ENCODE measurements around the gene SAFB2.

Gene SAFB2

GRCh38 chr19:5632241-5632612 lies 9.7 kb upstream of the SAFB2 start:
- Histone ChIP-seq H3K36me3 (ENCODE audit: control insufficient read depth, insufficient read depth, low read length) (peaks cover 13% of the 10 kb centered on the region), H3K4me3 (replicated peaks; ENCODE audit: low read depth, low read length) (no peak overlapping the region), H3K27me3 (replicated peaks; ENCODE audit: control insufficient read depth, insufficient read depth, low read length) (no peaks in the 10 kb centered on the region)
- DNase-seq (ENCODE audit: extremely low read depth, insufficient read length): no peak
- TF ChIP-seq CTCF (IDR thresholded peaks at IDR 0.05; ENCODE audit: insufficient read depth, low read length, poor library complexity, severe bottlenecking): no peak

- H3K4me3 ChIP-seq (replicated peaks; ENCODE audit: low read depth, low read length): no peak overlapping the region
- no peak for TF ChIP-seq CTCF (IDR thresholded peaks at IDR 0.05; ENCODE audit: insufficient read depth, low read length, poor library complexity, severe bottlenecking)
- peaks cover 17% of the 10 kb centered on the region for H3K36me3 ChIP-seq (ENCODE audit: control insufficient read depth, insufficient read depth, low read length)
- no peak for DNase-seq (ENCODE audit: extremely low read depth, insufficient read length)
- no peaks in the 10 kb centered on the region for H3K27me3 ChIP-seq (replicated peaks; ENCODE audit: control insufficient read depth, insufficient read depth, low read length)
Observed at GRCh38 chr19:5631567-5632240, 9.1 kb upstream of the SAFB2 start.

GRCh38 chr19:5628919-5629481 lies 6.4 kb upstream of the SAFB2 start:
- DNase-seq (ENCODE audit: extremely low read depth, insufficient read length): no peak
- Histone ChIP-seq H3K4me3 (replicated peaks; ENCODE audit: low read depth, low read length) (no peak overlapping the region), H3K27me3 (replicated peaks; ENCODE audit: control insufficient read depth, insufficient read depth, low read length) (no peaks in the 10 kb centered on the region), H3K36me3 (ENCODE audit: control insufficient read depth, insufficient read depth, low read length) (peaks cover 22% of the 10 kb centered on the region)
- TF ChIP-seq CTCF (IDR thresholded peaks at IDR 0.05; ENCODE audit: insufficient read depth, low read length, poor library complexity, severe bottlenecking): no peak

DNA sequence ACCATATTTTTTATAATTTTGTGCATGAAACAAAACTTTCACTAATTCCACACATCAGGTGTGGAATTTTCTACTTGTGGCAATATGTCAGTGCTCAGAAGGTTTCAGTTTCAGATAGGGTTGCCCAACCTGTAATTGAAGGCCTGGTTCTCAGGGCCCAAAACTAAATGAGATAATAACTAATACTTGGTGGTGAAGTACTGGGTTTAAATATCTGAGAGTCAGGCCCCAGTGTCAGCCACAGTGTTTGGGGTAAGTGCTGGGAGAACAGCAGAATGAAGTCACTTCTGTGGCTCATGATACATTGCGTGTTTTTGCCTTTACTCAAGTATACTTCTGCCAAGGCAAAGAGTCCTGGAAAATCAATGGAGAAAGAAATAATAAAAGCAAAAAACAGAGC lies 5.9 kb upstream of the SAFB2 start:
- no peaks in the 10 kb centered on the region for H3K27me3 ChIP-seq (replicated peaks; ENCODE audit: control insufficient read depth, insufficient read depth, low read length)
- H3K4me3 ChIP-seq (replicated peaks; ENCODE audit: low read depth, low read length): no peak overlapping the region
- no peak for DNase-seq (ENCODE audit: extremely low read depth, insufficient read length)
- peaks cover 22% of the 10 kb centered on the region for H3K36me3 ChIP-seq (ENCODE audit: control insufficient read depth, insufficient read depth, low read length)
- no peak for TF ChIP-seq CTCF (IDR thresholded peaks at IDR 0.05; ENCODE audit: insufficient read depth, low read length, poor library complexity, severe bottlenecking)

DNA sequence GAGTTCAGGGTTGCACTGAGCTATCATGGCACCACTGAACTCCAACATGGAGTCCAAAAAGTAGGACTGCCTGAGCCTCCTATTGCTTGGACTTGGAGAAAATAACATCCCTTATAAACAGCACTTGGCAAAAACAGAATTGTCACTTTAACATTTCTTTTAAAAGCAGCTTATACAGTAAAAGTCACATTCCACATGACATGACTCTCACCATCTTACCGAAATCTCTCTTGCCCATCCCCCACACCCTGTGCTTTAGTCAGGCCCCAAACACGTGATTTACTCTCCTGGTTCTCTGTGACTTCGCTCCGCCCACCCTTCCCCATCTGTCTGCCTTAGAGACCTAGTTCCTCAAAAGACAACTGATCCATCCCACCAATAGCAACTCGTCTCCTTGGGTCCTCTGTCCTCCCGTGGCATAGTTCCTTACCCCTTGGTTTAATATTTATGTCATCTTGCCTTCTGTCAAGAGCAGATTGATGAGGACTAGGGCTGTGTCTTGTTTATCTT lies 4.9 kb upstream of the SAFB2 start:
- DNase-seq (ENCODE audit: extremely low read depth, insufficient read length): peak; percentile 23
- H3K36me3 ChIP-seq (ENCODE audit: control insufficient read depth, insufficient read depth, low read length): peaks cover 22% of the 10 kb centered on the region
- no peak for TF ChIP-seq CTCF (IDR thresholded peaks at IDR 0.05; ENCODE audit: insufficient read depth, low read length, poor library complexity, severe bottlenecking)

More for the DNA sequence above, 4.9 kb upstream of the SAFB2 start:
- H3K4me3 ChIP-seq (replicated peaks; ENCODE audit: low read depth, low read length): no peak overlapping the region
- H3K27me3 ChIP-seq (replicated peaks; ENCODE audit: control insufficient read depth, insufficient read depth, low read length): no peaks in the 10 kb centered on the region
